HEK293 (cell line): Measurements from ENCODE around the gene OCA2.

Experiments
- CTCF ChIA-PET: fragments of 350-600 bp; formaldehyde crosslinking; extraction: SDS; loops from one replicate; lab custom pipeline; 2021; ENCODE audit warnings: antibody characterized with exemption; lab: Yijun Ruan, JAX
- POLR2A ChIA-PET: fragments of 300-600 bp; formaldehyde crosslinking; extraction: SDS; loops from one replicate; lab custom pipeline; 2020; ENCODE audit warnings: antibody characterized with exemption, inconsistent platforms; lab: Yijun Ruan, JAX
- H3K27ac ChIP-seq: fragments of 200-500 bp; sonication (Bioruptor generic); 2 replicates; pipeline ENCODE4 v1.5.1; 2014; ENCODE audit warnings: low read depth, low read length, control low read depth, inconsistent platforms; ENCODE audit errors: extremely low read depth
- H3K36me3 ChIP-seq, 2 experiments: fragments of 200-500 bp in 1 of 2; sonication (Bioruptor generic) in 1 of 2; 1 replicate in 1 of 2; 2 replicates in 1 of 2; pipeline ENCODE4 v1.5.1; 2014 to 2017; ENCODE audit warnings: inconsistent platforms in 2 of 2, low read length in 2 of 2; ENCODE audit not compliant: control insufficient read depth in 2 of 2, insufficient read depth in 1 of 2
- H3K4me1 ChIP-seq: fragments of 200-500 bp; sonication (Bioruptor generic); 2 replicates; pipeline ENCODE4 v1.5.1; 2014; ENCODE audit warnings: mild to moderate bottlenecking, low read length, inconsistent platforms; ENCODE audit not compliant: control insufficient read depth, insufficient read depth
- H3K4me3 ChIP-seq: 2 replicates; pipeline ENCODE4 v1.5.1; 2011; ENCODE audit warnings: low read depth, mild to moderate bottlenecking, control low read depth, low read length, moderate library complexity
- H3K9me3 ChIP-seq: fragments of 200-500 bp; sonication (Bioruptor generic); 2 replicates; pipeline ENCODE4 v1.5.1; 2014; ENCODE audit warnings: low read depth, low read length, inconsistent platforms; ENCODE audit not compliant: control insufficient read depth, insufficient read depth
- BCL11B ChIP-seq: fragments of 450-650 bp; formaldehyde crosslinking; IDR thresholded peaks from 2 replicates; pipeline ENCODE4 v1.5.1; 2016; ENCODE audit warnings: low read depth, missing biosample characterization, missing genetic modification characterization
- HIC1 ChIP-seq: fragments of 450-650 bp; formaldehyde crosslinking; IDR thresholded peaks from 2 replicates; pipeline ENCODE4 v1.5.1; 2016; ENCODE audit warnings: missing biosample characterization, missing genetic modification characterization
- HOXA7 ChIP-seq: sonication (generic); formaldehyde crosslinking; IDR thresholded peaks from 2 replicates; pipeline ENCODE4 v1.8.1; 2022; ENCODE audit warnings: missing genetic modification reagents, borderline replicate concordance
- KLF16 ChIP-seq: fragments of 450-650 bp; formaldehyde crosslinking; IDR thresholded peaks from 2 replicates; pipeline ENCODE4 v1.5.1; 2017; ENCODE audit warnings: missing biosample characterization, missing genetic modification characterization
- KLF7 ChIP-seq: fragments of 450-650 bp; formaldehyde crosslinking; IDR thresholded peaks from 2 replicates; pipeline ENCODE4 v1.5.1; 2016; ENCODE audit warnings: missing biosample characterization, missing genetic modification characterization, borderline replicate concordance
- KLF9 ChIP-seq: fragments of 450-650 bp; formaldehyde crosslinking; IDR thresholded peaks from 2 replicates; pipeline ENCODE4 v1.5.1; 2016; ENCODE audit warnings: missing biosample characterization, missing genetic modification characterization, low read depth
- MZF1 ChIP-seq: fragments of 450-650 bp; formaldehyde crosslinking; IDR thresholded peaks from 2 replicates; pipeline ENCODE4 v1.5.1; 2017; ENCODE audit warnings: missing biosample characterization, missing genetic modification characterization, borderline replicate concordance
- PRDM10 ChIP-seq: fragments of 450-650 bp; formaldehyde crosslinking; IDR thresholded peaks from 2 replicates; pipeline ENCODE4 v1.5.1; 2016; ENCODE audit warnings: missing biosample characterization, missing genetic modification characterization
- ZBTB6 ChIP-seq: fragments of 450-650 bp; formaldehyde crosslinking; IDR thresholded peaks from 2 replicates; pipeline ENCODE4 v1.5.1; 2017; ENCODE audit warnings: missing biosample characterization, missing genetic modification characterization
- ZBTB7A ChIP-seq: fragments of 450-650 bp; formaldehyde crosslinking; IDR thresholded peaks from 2 replicates; pipeline ENCODE4 v1.5.1; 2016; ENCODE audit warnings: low read depth, missing biosample characterization, missing genetic modification characterization
- ZNF274 ChIP-seq, 2 experiments: fragments of 200-500 bp in 1 of 2; fragments of 450-650 bp in 1 of 2; sonication (Bioruptor generic) in 1 of 2; formaldehyde crosslinking in 1 of 2; IDR thresholded peaks; 2 replicates each; pipeline versions ENCODE4 v1.5.1 to v1.6.1; 2014 to 2016; ENCODE audit warnings: borderline replicate concordance in 1 of 2, inconsistent platforms in 1 of 2, low read length in 1 of 2, missing biosample characterization in 1 of 2, missing genetic modification characterization in 1 of 2
- ZNF302 ChIP-seq: fragments of 450-650 bp; formaldehyde crosslinking; IDR thresholded peaks from 2 replicates; pipeline ENCODE4 v1.5.1; 2016; ENCODE audit warnings: missing biosample characterization, missing genetic modification characterization, low read depth
- ZNF354C ChIP-seq: fragments of 450-650 bp; formaldehyde crosslinking; IDR thresholded peaks from 2 replicates; pipeline ENCODE4 v1.5.1; 2016; ENCODE audit warnings: missing biosample characterization, missing genetic modification characterization, low read depth, borderline replicate concordance
- ZNF416 ChIP-seq: fragments of 450-650 bp; formaldehyde crosslinking; IDR thresholded peaks from 2 replicates; pipeline ENCODE4 v1.5.1; 2016; ENCODE audit warnings: missing biosample characterization, missing genetic modification characterization
- ZNF48 ChIP-seq: fragments of 450-650 bp; formaldehyde crosslinking; IDR thresholded peaks from 2 replicates; pipeline ENCODE4 v1.5.1; 2016; ENCODE audit warnings: missing biosample characterization, missing genetic modification characterization
- ZNF530 ChIP-seq: fragments of 450-650 bp; formaldehyde crosslinking; IDR thresholded peaks from 2 replicates; pipeline ENCODE4 v1.5.1; 2016; ENCODE audit warnings: low read depth, missing biosample characterization, missing genetic modification characterization
- ZNF571 ChIP-seq: fragments of 450-650 bp; formaldehyde crosslinking; IDR thresholded peaks from 2 replicates; pipeline ENCODE4 v1.5.0; 2017; ENCODE audit warnings: missing biosample characterization, missing genetic modification characterization
- ZNF580 ChIP-seq: fragments of 450-650 bp; formaldehyde crosslinking; IDR thresholded peaks from 2 replicates; pipeline ENCODE4 v1.5.1; 2016; ENCODE audit warnings: missing biosample characterization, missing genetic modification characterization
- ZNF654 ChIP-seq: fragments of 450-650 bp; formaldehyde crosslinking; IDR thresholded peaks from 2 replicates; pipeline ENCODE4 v1.5.1; 2016; ENCODE audit warnings: low read depth, missing biosample characterization, missing genetic modification characterization
- ZNF677 ChIP-seq: fragments of 450-650 bp; IDR thresholded peaks from 2 replicates; pipeline ENCODE4 v1.5.0; 2018; ENCODE audit warnings: missing biosample characterization, mild to moderate bottlenecking, missing genetic modification characterization, moderate library complexity
- ZNF776 ChIP-seq: fragments of 450-650 bp; formaldehyde crosslinking; IDR thresholded peaks from 2 replicates; pipeline ENCODE4 v1.5.0; 2017; ENCODE audit warnings: missing biosample characterization, missing genetic modification characterization, borderline replicate concordance
- ZNF785 ChIP-seq: fragments of 450-650 bp; formaldehyde crosslinking; IDR thresholded peaks from 2 replicates; pipeline ENCODE4 v1.5.1; 2016; ENCODE audit warnings: missing biosample characterization, missing genetic modification characterization

The OCA2 gene

GRCh38 chr15:27805261-27806220 lies 293.6 kb downstream of the OCA2 start (continued):
- TF ChIP-seq ZNF785 (tag by site-specific recombination), result no peak
- TF ChIP-seq, all 188 proteins: peak for 0

- no peaks in the 10 kb centered on the region for H3K36me3 ChIP-seq
- no peak overlapping the region for H3K4me3 ChIP-seq
- POLR2A ChIA-PET, result no interaction called here
- TF ChIP-seq ZNF677 (no peak), ZNF530 (no peak), ZNF571 (tag by site-specific recombination) (no peak), ZNF580 (tag by site-specific recombination) (no peak)
- H3K4me1 ChIP-seq, result no peaks in the 10 kb centered on the region
- H3K9me3 ChIP-seq, result no peaks in the 10 kb centered on the region
- CTCF ChIA-PET, result no interaction called here
- H3K27ac ChIP-seq, result no peak overlapping the region
Measured at GRCh38 chr15:27804569-27805260, 294.4 kb downstream of the OCA2 start.

- TF ChIP-seq KLF16 (tag by site-specific recombination) (no peak), KLF9 (tag by site-specific recombination) (no peak), PRDM10 (tag by site-specific recombination) (no peak), ZNF274 (IDR thresholded peaks at IDR 0.05; ENCODE audit: low read length) (no peak), ZNF274 (tag by site-specific recombination; IDR thresholded peaks at IDR 0.05; ENCODE audit: borderline replicate concordance) (no peak), ZNF302 (tag by site-specific recombination) (no peak), HIC1 (tag by site-specific recombination) (no peak), HOXA7 (no peak), KLF7 (tag by site-specific recombination) (no peak), ZBTB6 (tag by site-specific recombination) (no peak), ZNF580 (tag by site-specific recombination) (no peak), ZBTB7A (tag by site-specific recombination) (no peak), ZNF785 (tag by site-specific recombination) (no peak), ZNF776 (tag by site-specific recombination) (no peak), ZNF48 (tag by site-specific recombination) (no peak), ZNF654 (no peak), ZNF354C (no peak), BCL11B (no peak), ZNF571 (tag by site-specific recombination) (no peak), ZNF416 (tag by site-specific recombination) (no peak), MZF1 (no peak)
- Histone ChIP-seq H3K9me3 (no peaks in the 10 kb centered on the region), H3K36me3 (no peaks in the 10 kb centered on the region), H3K27ac (no peak overlapping the region), H3K4me3 (no peak overlapping the region), H3K4me1 (no peaks in the 10 kb centered on the region)
- CTCF ChIA-PET, result interaction anchor here (0.6 kb wide), 1 partner anchor 29 kb away, joined by 6 read pairs; no protein-coding TSS in a partner anchor
- POLR2A ChIA-PET, result no interaction called here
Measured at GRCh38 chr15:27798807-27799206, 300.3 kb downstream of the OCA2 start.
